Measurements from ENCODE around the gene DLGAP1.

Gene DLGAP1

GRCh38 chr18:3804336-3804735 is 650.8 kb downstream of the DLGAP1 start:
- no peak for FAIRE-seq

GRCh38 chr18:3803350-3803749 is 651.8 kb downstream of the DLGAP1 start:
- no peak for FAIRE-seq

GRCh38 chr18:3799515-3799914 is 655.6 kb downstream of the DLGAP1 start:
- no peak for FAIRE-seq

GRCh38 chr18:3798032-3798431 is 657.1 kb downstream of the DLGAP1 start:
- no peak for FAIRE-seq

- no peak for FAIRE-seq
These were observed 658.7 kb downstream of the DLGAP1 start for GRCh38 chr18:3796434-3796833.

GRCh38 chr18:3794537-3795348 is 660.4 kb downstream of the DLGAP1 start:
- FAIRE-seq, result no peak

GRCh38 chr18:3793545-3793944 is 661.6 kb downstream of the DLGAP1 start:
- no peak for FAIRE-seq

GRCh38 chr18:3793111-3793510 is 662.0 kb downstream of the DLGAP1 start:
- no peak for FAIRE-seq

- no peak for FAIRE-seq
These were observed 662.4 kb downstream of the DLGAP1 start for GRCh38 chr18:3792711-3793110.

GRCh38 chr18:3791238-3791637 is 663.9 kb downstream of the DLGAP1 start:
- no peak for FAIRE-seq

GRCh38 chr18:3790703-3791102 is 664.4 kb downstream of the DLGAP1 start:
- no peak for FAIRE-seq

GRCh38 chr18:3789525-3789924 is 665.6 kb downstream of the DLGAP1 start:
- no peak for FAIRE-seq

GRCh38 chr18:3784949-3785348 is 670.2 kb downstream of the DLGAP1 start:
- FAIRE-seq, result no peak

GRCh38 chr18:3782901-3783300 is 672.2 kb downstream of the DLGAP1 start:
- peak; percentile 41 for FAIRE-seq

GRCh38 chr18:3777719-3778118 is 677.4 kb downstream of the DLGAP1 start:
- FAIRE-seq, result no peak

- FAIRE-seq, result peak; percentile 91
These were observed 678.0 kb downstream of the DLGAP1 start for GRCh38 chr18:3777122-3777521.

- FAIRE-seq, result no peak
These were observed 679.1 kb downstream of the DLGAP1 start for GRCh38 chr18:3775996-3776395.

GRCh38 chr18:3773303-3773702 is 681.8 kb downstream of the DLGAP1 start:
- peak; percentile 99 for FAIRE-seq

- peak; percentile 99 for FAIRE-seq
These were observed 683.8 kb downstream of the DLGAP1 start for GRCh38 chr18:3771121-3771971.

GRCh38 chr18:3761266-3761665 is 693.8 kb downstream of the DLGAP1 start:
- FAIRE-seq, result no peak

GRCh38 chr18:3760741-3761140 is 694.4 kb downstream of the DLGAP1 start:
- no peak for FAIRE-seq

- no peak for FAIRE-seq
These were observed 696.0 kb downstream of the DLGAP1 start for GRCh38 chr18:3759099-3759498.

- FAIRE-seq, result no peak
These were observed 696.6 kb downstream of the DLGAP1 start for GRCh38 chr18:3758531-3758930.

GRCh38 chr18:3757361-3757760 is 697.7 kb downstream of the DLGAP1 start:
- no peak for FAIRE-seq
